Measurements from ENCODE around the gene PRPF39.

The PRPF39 gene

DNA sequence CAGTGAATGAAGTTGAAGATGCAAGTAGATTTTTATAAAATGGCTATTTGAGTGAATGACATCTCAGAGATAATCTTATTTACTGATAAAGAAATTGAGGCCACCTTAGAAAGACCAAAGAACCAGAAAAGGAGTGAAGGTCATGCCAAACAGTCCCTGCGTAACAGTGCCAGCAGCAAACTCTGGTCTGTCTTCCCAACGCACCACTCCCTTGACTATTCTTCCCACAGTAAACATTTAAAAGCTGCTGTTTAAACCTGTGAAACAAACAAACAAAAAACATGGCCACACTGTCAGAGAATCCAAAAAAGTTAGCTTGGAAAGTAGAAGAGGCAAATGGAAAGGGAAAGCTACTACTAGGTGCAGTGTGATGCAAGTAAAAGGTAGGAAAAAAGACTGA is 1.5 kb upstream of the PRPF39 start:
- DNase-seq: no peak

GRCh38 chr14:45083617-45083975 is 320 bp upstream of the PRPF39 start:
- DNase-seq: no peak

GRCh38 chr14:45084946-45085346 is 1.0 kb downstream of the PRPF39 start:
- DNase-seq: no peak

GRCh38 chr14:45089813-45090212 is 5.9 kb downstream of the PRPF39 start:
- DNase-seq: no peak

GRCh38 chr14:45091710-45092109 is 7.8 kb downstream of the PRPF39 start:
- no peak for DNase-seq

- DNase-seq: no peak
Measured at GRCh38 chr14:45094275-45094674, 10.4 kb downstream of the PRPF39 start.

- no peak for DNase-seq
Measured at GRCh38 chr14:45095143-45095542, 11.2 kb downstream of the PRPF39 start.

GRCh38 chr14:45096218-45096617 is 12.3 kb downstream of the PRPF39 start:
- no peak for DNase-seq

DNA sequence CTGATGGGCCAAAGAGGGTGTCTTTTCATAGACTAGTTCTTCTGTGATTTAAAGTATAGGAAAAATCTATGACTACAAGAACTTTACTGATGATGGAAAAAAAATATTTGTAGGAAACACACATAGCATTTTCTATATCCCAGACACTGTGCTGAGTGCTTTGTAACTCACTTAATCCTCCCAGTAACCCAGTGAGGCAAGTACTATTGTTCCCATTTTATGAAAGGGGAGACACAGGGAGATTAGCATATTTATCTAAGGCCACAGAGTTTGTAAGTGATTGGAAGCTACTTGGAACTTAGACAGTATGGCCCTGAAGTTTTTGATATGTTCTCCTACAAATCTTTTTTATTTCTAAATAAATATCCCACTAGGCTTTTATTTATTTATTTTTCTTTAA is 19.9 kb downstream of the PRPF39 start:
- DNase-seq: no peak

DNA sequence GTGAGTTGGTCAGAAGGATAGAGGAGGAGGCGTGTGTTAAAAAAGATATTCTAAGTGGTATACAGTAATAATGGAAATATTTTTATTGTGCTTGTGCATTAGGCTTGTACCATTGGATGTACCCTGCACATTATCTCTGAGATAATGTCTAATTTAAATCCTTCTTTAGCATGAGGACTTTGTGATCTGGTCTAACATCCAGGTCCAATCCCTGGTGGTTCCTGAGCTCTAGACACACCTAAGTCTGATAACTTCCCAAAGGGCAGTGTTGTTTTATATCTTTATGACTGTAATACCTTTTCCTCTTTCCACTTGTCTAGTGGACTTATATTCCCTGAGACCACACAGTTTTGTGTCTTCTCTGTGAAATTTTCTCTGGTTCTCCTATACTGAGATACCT is 20.6 kb downstream of the PRPF39 start:
- no peak for DNase-seq

DNA sequence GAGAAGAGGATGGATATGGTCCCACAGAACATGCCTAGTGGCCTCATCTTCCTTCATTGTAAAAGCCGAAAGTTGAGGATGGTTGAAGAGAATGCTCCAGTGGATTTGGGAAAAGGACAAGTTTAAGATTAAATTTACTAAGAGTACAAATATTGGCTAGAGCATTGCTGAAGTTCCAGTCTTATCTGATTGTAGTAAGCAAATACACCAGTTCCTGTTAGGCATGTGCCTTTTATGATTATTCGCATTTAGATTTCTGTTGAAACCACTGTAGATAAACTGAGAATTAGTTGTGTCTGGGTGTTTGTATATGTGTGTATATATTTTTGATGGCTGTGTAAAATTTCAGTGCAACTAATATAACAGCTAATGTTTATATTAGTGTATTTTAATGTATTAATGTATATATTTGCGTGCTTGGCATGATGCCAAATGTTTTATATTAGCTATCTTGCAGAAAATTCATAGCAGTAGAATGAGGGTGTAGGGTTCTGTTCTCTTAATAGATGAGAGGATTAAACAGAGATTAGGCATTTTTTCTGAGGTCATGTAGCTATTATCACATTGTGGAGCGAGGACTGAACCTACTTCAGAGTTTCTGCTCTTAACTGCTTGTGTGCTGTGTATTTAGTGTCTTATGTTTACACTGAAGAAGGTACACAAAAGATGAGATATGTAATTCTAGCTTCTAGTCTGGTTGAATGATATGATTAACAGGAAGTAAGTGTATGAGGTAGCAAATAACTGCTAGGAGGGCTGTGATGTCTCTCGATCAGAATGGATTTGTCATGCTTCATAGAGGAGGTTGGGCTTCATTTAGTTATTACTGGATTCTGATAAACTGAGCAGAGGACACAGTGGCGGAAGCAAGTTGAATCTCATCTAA is 29.2 kb downstream of the PRPF39 start:
- DNase-seq: peak; percentile 27

- no peak for DNase-seq
Measured at GRCh38 chr14:45114327-45114726, 30.4 kb downstream of the PRPF39 start.

DNA sequence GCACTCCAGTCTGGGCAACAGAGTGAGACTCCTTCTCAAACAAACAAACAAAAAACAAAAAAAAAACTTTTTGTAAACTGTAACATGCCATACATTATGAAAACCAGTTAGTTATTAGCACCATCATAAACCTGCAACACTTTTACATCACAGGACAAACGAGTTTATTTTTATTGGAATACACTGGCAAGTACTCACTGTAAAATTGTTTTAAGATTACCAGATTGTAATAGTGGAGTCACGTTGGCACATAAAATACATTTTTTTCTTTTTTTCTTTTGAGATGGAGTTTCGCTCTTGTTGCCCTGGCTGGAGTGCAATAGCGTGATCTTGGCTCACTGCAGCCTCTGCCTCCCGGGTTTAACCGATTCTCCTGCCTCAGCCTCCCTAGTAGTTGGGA is 34.7 kb downstream of the PRPF39 start:
- DNase-seq: no peak

GRCh38 chr14:45120096-45120495 is 36.2 kb downstream of the PRPF39 start:
- no peak for DNase-seq

DNA sequence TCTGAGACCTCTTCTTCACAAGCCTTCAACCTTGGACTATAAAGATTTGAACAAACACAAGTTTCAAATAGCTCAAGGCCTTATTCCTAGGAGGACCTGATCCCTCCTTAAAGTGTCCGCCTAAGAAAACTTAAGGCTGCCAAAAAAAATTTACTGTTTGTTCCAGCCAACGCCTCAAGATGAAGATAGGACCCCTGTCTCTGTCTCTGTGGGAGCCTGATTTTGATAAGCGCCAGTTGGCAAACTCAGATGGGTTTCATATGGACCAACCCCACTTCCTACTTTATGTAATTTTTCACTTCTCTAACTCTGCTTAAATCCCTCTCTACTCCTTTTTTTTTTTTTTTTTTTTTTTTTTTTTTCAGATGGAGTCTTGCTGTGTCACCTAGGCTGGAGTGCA is 39.4 kb downstream of the PRPF39 start:
- DNase-seq: no peak

- no peak for DNase-seq
Measured at GRCh38 chr14:45125754-45126153, 41.8 kb downstream of the PRPF39 start.

- DNase-seq: no peak
Measured at GRCh38 chr14:45128963-45129629, 45.2 kb downstream of the PRPF39 start.

DNA sequence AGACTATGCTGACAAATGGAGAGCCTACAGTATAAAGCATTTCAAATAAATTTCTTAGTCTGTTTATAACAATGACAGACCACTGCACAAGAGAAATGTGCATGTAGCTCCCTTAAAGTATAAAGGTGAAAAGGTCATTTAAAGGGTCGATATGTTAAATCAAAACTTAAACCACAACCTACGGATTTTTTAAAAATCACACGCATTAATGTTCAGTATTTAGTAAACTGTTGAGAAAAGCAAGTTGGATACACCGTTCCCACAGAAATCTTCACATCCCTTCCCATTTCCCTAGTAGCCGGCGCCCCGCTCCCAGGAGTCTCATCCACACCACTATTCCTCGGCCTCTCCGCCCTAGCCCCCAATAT is 49.8 kb downstream of the PRPF39 start:
- DNase-seq: no peak

DNA sequence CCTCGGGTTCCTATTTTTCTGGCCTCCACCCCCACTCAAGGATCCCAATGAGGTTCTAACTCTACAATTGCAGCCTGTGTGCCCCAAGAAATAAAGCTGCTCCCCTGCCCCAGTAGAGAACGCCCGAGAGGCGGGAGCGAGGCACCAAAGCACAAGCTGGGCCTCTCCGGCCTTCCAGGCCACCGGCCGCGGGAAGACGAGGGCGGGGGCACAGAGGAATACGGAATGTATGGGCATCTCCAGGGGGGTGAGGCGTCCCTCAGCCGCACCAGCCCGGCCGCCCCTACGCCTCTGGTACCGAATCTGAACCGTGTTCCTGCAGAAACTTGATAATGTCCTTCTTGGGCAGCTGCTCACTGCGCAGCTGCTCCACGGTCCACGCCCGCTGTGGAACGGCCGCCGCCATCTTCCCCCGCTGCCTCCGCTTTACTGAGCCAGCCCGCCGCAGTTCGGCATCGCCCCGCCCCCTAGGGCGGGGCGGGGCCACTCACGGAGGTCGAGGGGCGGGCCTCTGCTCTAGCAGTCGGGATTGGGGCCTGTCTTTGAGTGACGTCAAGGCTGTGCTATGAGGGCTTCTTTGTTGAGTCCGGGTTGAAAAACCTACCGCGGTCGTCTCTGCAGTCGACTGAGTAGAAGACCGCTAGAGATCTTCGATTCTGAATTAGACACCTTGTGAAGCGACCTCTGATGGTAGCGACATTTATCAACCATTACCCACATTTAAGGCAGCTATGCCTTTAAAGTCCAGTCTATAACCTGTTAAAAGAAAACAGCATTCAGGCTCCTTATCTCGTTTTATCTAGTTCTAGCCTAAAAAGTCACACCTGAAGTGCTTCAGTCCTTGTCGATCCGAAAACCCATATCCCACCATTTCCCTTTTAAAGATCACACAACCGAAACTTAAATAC is 50.4 kb downstream of the PRPF39 start, which contains the start of gene FKBP3:
Gene FKBP3, minus strand, starts transcription at position 431 of the 908 bp plus-strand sequence. Its CDS starts 25 bp downstream, at position 406.
- peak; percentile 92 for DNase-seq

GRCh38 chr14:45135156-45135555 is 51.2 kb downstream of the PRPF39 start:
- no peak for DNase-seq

DNA sequence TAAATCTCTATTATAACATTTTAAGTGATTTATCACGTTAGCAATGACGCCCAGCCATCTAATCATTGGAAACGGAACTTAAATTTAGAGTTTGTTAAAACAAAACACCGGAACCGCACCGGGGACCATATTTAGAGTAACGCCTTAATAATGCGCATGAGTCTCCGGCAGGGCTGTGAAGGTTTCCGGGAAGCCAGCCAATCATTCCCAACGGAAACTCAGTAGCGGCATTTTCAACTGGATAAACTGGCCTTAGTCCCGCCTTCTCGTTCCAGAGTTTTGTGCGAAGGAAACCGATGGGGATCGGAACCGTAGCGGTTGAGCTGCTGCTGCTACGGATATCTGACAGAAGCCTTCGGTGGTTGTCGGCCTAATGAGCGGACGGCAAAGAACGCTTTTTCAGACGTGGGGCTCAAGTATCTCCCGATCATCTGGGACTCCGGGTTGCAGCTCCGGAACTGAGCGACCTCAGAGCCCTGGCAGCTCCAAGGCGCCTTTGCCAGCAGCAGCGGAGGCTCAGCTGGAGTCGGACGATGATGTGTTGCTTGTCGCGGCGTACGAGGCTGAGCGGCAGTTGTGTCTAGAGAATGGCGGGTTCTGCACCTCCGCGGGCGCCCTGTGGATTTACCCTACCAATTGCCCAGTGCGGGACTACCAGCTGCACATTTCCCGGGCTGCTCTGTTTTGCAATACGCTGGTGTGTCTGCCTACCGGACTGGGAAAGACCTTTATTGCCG is 51.9 kb downstream of the PRPF39 start, which contains the start of gene FANCM:
Gene FANCM, plus strand, starts transcription at position 272 of the 737 bp plus-strand sequence. Its CDS starts 102 bp downstream, at position 374.
- peak; percentile 89 for DNase-seq

DNA sequence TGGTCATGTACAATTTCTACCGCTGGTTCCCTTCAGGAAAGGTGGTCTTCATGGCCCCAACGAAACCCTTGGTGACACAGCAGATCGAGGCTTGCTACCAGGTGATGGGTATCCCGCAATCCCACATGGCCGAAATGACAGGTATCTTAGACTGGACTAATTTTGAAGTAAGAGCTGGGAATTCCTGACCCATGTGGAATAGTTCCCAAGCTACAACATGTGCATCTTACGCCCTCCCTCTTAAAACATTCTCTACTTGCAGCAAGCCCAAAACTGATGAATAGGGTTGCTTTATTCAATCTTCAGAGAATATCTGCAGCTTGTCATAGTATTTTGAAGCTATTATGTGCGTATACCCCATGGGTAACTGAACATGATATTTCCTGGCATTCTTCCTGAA is 52.5 kb downstream of the PRPF39 start:
- DNase-seq: no peak
